Measurements from ENCODE around the gene BORCS6. TPM values are rescaled to one million over a fixed set of nuclear protein-coding genes. Genes with fewer than 3 reads are reported as not detected.

Gene BORCS6
- total RNA-seq, 1 experiment from 2014 or later: 6.4 TPM

- ATAC-seq: peak; percentile 12
- no TSS peak for BruUV-seq (replicated peaks)
- peak overlapping the region; percentile 76 for H3K27ac ChIP-seq (ENCODE audit: low read depth, low read length)
Measured at GRCh38 chr17:8175795-8176196, 14.2 kb downstream of the BORCS6 start.

More at GRCh38 chr17:8175795-8176196, 14.2 kb downstream of the BORCS6 start:
- Histone ChIP-seq H3K27me3 (ENCODE audit: insufficient read depth, low read length) (no peaks in the 10 kb centered on the region), H3K4me1 (ENCODE audit: control insufficient read depth in 1 of 2, insufficient read depth in 2 of 2, low read length in 2 of 2) (peaks cover 22 to 46% of the 10 kb centered on the region in 2 experiments), H3K4me3 (replicated peaks in 1 of 2; ENCODE audit: low read depth in 1 of 2, low read length in 2 of 2) (peak overlapping the region; percentile 84 to 86), H3K36me3 (ENCODE audit: control insufficient read depth in 1 of 2, insufficient read depth in 2 of 2, low read length in 2 of 2) (no peaks in the 10 kb centered on the region), H3K4me2 (ENCODE audit: low read length) (peak overlapping the region; percentile 99), H3K9me2 (ENCODE audit: insufficient read depth) (no peaks in the 10 kb centered on the region), H3K79me2 (ENCODE audit: insufficient read depth, low read length) (peaks cover 6% of the 10 kb centered on the region; the same call in 1 of the 2 replicates), H3K9ac (ENCODE audit: low read length) (peak overlapping the region; percentile 93), H4K20me1 (ENCODE audit: insufficient read depth) (no peaks in the 10 kb centered on the region), H2AFZ (ENCODE audit: low read depth, low read length, poor library complexity, severe bottlenecking) (no peak overlapping the region), H3K9me3 (ENCODE audit: control insufficient read depth in 1 of 2, insufficient read depth in 1 of 2, low read depth in 1 of 2, low read length in 2 of 2) (no peaks in the 10 kb centered on the region)
- ChIA-PET CTCF (no interaction called here), RAD21 (ENCODE audit: low non-redundant PET in 1 of 2, low total read pairs in 2 of 2, uncharacterized antibody in 2 of 2, unreplicated experiment in 2 of 2) (no interaction called here), POLR2A (interaction anchor here (1.4 kb wide), 1 partner anchor 11 kb away, joined by 5 read pairs; no protein-coding TSS in a partner anchor)
- DNase-seq (ENCODE audit: low read depth, low spot score): no peak
- TF ChIP-seq MAX (IDR thresholded peaks at IDR 0.05) (no peak), ATF3 (IDR thresholded peaks at IDR 0.05) (no peak), CTCF (IDR thresholded peaks at IDR 0.05 in 2 of 3, conservative IDR thresholded peaks at IDR 0.05 in 1 of 3; ENCODE audit: borderline replicate concordance in 1 of 3, insufficient read depth in 1 of 3, low read depth in 2 of 3, low read length in 2 of 3) (no peak), YY1 (IDR thresholded peaks at IDR 0.05; ENCODE audit: extremely low read depth, insufficient replicate concordance, low read depth, low read length) (no peak), SP1 (IDR thresholded peaks at IDR 0.05; ENCODE audit: low read depth) (no peak), ELF1 (IDR thresholded peaks at IDR 0.05; ENCODE audit: borderline replicate concordance, low read depth) (no peak), CBX3 (IDR thresholded peaks at IDR 0.05; ENCODE audit: low read depth) (no peak), TCF7L2 (IDR thresholded peaks at IDR 0.05; ENCODE audit: borderline replicate concordance, extremely low read depth, insufficient read depth, insufficient read length) (no peak), ZNF274 (IDR thresholded peaks at IDR 0.05; ENCODE audit: low read depth, low read length) (no peak), CEBPB (IDR thresholded peaks at IDR 0.05; ENCODE audit: low read depth) (no peak)
- intact Hi-C loops (cut with micrococcal nuclease): no loop called here
